ENCODE data around the gene RNLS. TPM values are rescaled to one million over a fixed set of nuclear protein-coding genes. Genes with fewer than 3 reads are reported as not detected.
A peak's percentile ranks its signal among the peaks of the same experiment; 100 is the strongest.

The RNLS gene
- total RNA-seq, 4 donors from 2014 or later: 8.7 to 19.7 (median 12.9) TPM

DNA sequence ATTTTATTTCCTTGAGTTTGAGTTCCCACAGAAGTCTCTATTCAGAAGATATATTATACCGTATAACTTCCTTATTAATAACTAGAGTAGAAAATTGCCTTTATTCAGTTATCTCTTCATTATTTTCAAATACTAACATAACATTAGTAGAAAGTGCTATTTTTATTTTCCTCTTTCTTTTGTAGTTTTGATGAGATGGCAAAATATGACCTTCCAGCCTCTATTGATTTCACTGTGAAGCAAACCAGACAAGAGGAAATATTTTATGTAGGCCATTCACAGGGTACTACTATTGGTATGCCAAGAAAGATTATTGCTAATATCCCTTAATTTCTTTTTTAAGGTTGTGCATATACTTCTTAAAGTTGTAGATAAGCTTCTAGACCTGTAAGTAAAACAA lies 11.4 kb upstream of the RNLS start:
- Histone ChIP-seq H3K4me3 (no peak overlapping the region), H3K9me3 (no peaks in the 10 kb centered on the region), H3K27me3 (no peaks in the 10 kb centered on the region), H3K36me3 (no peaks in the 10 kb centered on the region), H3K27ac (no peak overlapping the region), H3K4me1 (no peaks in the 10 kb centered on the region)
- intact Hi-C loops (cut with DNase I; ENCODE audit: low total_unique reads): no loop called here
- no peak for DNase-seq
- no peak for TF ChIP-seq POLR2A (IDR thresholded peaks at IDR 0.05)
- TF ChIP-seq, protein P1, sequence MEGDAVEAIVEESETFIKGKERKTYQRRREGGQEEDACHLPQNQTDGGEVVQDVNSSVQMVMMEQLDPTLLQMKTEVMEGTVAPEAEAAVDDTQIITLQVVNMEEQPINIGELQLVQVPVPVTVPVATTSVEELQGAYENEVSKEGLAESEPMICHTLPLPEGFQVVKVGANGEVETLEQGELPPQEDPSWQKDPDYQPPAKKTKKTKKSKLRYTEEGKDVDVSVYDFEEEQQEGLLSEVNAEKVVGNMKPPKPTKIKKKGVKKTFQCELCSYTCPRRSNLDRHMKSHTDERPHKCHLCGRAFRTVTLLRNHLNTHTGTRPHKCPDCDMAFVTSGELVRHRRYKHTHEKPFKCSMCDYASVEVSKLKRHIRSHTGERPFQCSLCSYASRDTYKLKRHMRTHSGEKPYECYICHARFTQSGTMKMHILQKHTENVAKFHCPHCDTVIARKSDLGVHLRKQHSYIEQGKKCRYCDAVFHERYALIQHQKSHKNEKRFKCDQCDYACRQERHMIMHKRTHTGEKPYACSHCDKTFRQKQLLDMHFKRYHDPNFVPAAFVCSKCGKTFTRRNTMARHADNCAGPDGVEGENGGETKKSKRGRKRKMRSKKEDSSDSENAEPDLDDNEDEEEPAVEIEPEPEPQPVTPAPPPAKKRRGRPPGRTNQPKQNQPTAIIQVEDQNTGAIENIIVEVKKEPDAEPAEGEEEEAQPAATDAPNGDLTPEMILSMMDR (IDR thresholded peaks at IDR 0.05): no peak

DNA sequence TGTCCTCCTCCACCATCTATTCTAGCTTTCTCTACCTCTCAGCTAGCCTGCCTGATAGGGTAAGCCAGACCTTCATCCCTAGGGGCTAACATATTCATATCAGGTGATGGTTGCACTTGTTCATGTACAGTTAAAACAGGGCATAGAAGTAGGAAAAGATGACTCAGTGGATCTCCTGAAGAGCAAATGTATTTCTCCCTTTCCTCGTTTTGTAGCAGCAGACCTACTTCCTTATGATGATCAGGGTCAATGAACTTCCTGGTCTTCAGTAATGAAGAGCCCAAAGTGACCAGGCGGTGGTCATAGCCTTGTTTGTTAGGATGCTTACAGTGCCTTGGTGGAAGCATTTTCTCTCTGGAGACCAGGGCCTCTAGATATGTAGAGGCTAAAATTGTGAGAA lies 9.8 kb upstream of the RNLS start:
- Histone ChIP-seq H3K27me3 (no peaks in the 10 kb centered on the region), H3K4me1 (no peaks in the 10 kb centered on the region), H3K4me3 (no peak overlapping the region), H3K36me3 (no peaks in the 10 kb centered on the region), H3K27ac (no peak overlapping the region), H3K9me3 (no peaks in the 10 kb centered on the region)
- no peak for DNase-seq
- TF ChIP-seq POLR2A (IDR thresholded peaks at IDR 0.05): no peak
- TF ChIP-seq, protein P1 (IDR thresholded peaks at IDR 0.05): no peak
- intact Hi-C loops (cut with DNase I; ENCODE audit: low total_unique reads): no loop called here

DNA sequence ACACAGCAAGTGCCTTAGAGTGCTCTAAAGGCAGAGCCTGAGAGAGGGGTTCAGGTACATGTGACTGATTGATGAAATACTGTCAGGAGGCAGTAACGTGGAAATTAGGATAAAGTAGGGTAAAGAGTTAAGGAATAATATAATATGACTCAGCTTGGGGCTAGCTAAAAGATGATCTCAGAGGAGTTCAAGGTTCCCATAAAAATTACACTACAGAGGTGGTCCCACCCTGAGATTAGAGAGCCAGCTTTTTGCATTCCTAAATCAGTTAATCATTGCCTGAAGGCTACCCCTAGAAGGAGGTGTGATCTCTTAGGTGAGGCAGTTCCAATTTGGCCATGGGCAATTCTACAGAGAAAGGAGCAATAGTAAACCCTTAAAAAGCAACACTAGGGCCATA lies 9.3 kb upstream of the RNLS start:
- intact Hi-C loops (cut with DNase I; ENCODE audit: low total_unique reads): no loop called here
- Histone ChIP-seq H3K36me3 (no peaks in the 10 kb centered on the region), H3K4me1 (no peaks in the 10 kb centered on the region), H3K4me3 (no peak overlapping the region), H3K27ac (no peak overlapping the region), H3K27me3 (no peaks in the 10 kb centered on the region), H3K9me3 (no peaks in the 10 kb centered on the region)
- TF ChIP-seq, protein P1 (IDR thresholded peaks at IDR 0.05): no peak
- no peak for TF ChIP-seq POLR2A (IDR thresholded peaks at IDR 0.05)
- DNase-seq: no peak

DNA sequence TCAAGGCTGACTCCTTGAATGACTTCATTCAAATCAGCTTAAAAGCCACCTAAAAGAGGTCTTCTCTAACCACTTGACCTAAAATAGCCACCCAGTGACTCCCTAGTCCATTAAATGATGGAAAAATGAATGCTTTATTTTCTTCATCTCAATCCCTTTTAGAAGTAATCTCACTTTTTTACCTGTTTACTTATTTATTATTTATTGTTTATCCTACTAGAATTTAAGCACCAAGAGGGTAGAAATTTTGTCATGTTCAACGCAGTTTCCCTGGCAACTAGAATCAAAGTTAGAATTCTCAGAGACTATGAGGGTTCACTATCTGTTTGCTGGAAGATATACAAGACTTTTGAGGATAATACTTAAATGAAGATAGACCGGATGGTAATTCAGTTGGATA lies 3.3 kb upstream of the RNLS start, which contains the start of gene LIPJ:
LIPJ (plus strand) TSS at position 301 of the 400 bp plus-strand sequence. CDS start 3,926 bp downstream, outside the sequence.
- no peak within 1 kb of the TSS for H3K4me3 ChIP-seq
- no peak within 1 kb of the TSS for H3K27ac ChIP-seq
- H3K36me3 ChIP-seq: no peaks in the 10 kb centered on the region
- no peak for TF ChIP-seq POLR2A (IDR thresholded peaks at IDR 0.05)
- TF ChIP-seq, protein P1 (IDR thresholded peaks at IDR 0.05): no peak
- no peaks in the 10 kb centered on the region for H3K4me1 ChIP-seq
- DNase-seq: no peak
- no peaks in the 10 kb centered on the region for H3K9me3 ChIP-seq
- H3K27me3 ChIP-seq: no peaks in the 10 kb centered on the region
- intact Hi-C loops (cut with DNase I; ENCODE audit: low total_unique reads): no loop called here

DNA sequence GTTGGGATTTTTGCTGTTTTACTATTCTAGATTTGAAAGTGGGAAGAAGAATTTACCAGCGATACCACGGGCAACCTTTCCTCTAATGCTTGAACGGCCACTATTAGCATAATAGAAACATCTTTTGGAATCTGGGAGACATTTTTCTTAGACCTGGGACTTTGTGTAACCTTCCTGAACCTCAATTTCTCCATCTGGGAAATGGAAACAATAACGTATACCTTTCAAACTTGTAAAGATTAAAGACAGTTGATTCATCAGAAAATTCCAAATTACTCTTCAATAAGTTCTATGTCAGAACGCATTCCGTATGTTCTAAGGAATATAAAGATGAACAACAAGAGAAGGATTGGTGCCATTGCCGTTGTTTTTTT lies 453 bp upstream of the RNLS start:
- Histone ChIP-seq H3K4me1 (no peaks in the 10 kb centered on the region), H3K9me3 (no peaks in the 10 kb centered on the region), H3K27ac (peak overlapping the region; percentile 95), H3K4me3 (peak overlapping the region; percentile 67 to 74), H3K27me3 (no peaks in the 10 kb centered on the region), H3K36me3 (no peaks in the 10 kb centered on the region)
- no peak for DNase-seq
- intact Hi-C loops (cut with DNase I; ENCODE audit: low total_unique reads): no loop called here
- TF ChIP-seq, protein P1 (IDR thresholded peaks at IDR 0.05): no peak
- TF ChIP-seq POLR2A (IDR thresholded peaks at IDR 0.05): no peak
